CD4-positive, alpha-beta T cell treated with Interleukin-4 for 4 hours (primary cell): Measurements from ENCODE around the gene LRRFIP2.
"Not testable (repeated sequence)": the region's sequence is repeated elsewhere in the genome, so short reads cannot be mapped to it uniquely, and the experiment has no call there.

Source experiments
- DNase-seq: peaks from one replicate; pipeline ENCODE4 v3.0.0-alpha.2; 2020

Gene LRRFIP2

GRCh38 chr3:37183976-37184375 lies 9.6 kb upstream of the LRRFIP2 start:
- no peak for DNase-seq

- DNase-seq, result no peak
Observed at GRCh38 chr3:37183375-37183831, 9.0 kb upstream of the LRRFIP2 start.

GRCh38 chr3:37182816-37183215 lies 8.4 kb upstream of the LRRFIP2 start:
- DNase-seq, result no peak

- DNase-seq, result no peak
Observed at GRCh38 chr3:37181756-37182155, 7.4 kb upstream of the LRRFIP2 start.

GRCh38 chr3:37179144-37179967 lies 5.0 kb upstream of the LRRFIP2 start:
- no peak for DNase-seq

DNA sequence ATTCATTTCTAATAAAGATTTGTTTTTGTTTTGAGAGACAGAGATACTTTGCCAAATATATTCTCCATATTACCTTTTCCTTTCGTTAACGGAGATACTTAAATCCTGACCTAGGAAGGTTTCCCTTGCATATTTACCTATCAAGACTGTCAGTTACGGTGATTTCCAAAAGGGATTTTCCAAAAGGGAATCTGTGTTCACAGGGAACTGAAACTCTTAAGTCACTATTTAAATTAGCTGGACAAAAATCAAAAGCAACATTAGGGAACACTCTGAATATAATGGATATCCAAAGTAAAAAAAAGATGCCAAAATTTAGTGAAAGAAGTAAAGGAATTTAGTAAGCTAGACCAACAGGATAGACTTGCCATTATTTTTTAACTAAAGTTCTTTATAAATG lies 576 bp downstream of the LRRFIP2 start:
- DNase-seq, result no peak

- DNase-seq, result no peak
Observed at GRCh38 chr3:37171144-37171543, 3.2 kb downstream of the LRRFIP2 start.

GRCh38 chr3:37170513-37170912 lies 3.9 kb downstream of the LRRFIP2 start:
- no peak for DNase-seq

DNA sequence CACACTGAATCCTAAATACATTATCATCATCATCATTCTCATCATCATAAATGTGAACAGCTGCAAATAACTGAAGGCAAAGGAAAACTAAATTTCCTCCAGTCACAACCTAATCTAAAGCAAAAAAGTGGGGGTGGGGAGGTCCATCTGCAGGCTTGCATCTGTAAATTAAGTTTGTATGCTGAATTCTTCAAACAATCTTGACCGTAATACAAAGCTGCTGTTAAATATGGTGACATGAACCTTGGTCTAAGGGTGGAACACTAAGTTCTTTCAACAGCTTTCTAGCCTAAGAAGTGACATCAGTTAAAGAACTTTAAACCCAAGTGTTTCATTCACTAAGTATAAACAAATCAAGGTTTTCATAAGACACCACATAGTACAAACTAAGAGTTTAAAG lies 4.3 kb downstream of the LRRFIP2 start:
- DNase-seq, result no peak

DNA sequence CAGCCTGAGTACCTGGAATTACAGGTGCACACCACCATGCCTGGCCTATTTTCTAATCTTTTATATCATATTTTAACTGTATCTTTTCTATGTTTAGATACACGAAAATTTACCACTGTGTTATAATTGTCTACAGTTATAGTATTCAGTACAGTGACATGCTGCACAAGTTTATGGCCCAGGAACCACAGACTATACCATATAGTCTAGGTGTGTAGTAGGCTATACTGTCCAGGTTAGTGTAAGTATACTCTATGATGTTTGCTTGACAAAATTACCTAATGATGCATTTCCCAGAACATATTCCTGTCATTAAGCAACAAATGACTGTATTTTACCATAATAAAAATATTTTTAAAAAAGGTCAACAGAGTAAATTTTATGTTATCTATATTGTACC lies 5.5 kb downstream of the LRRFIP2 start:
- DNase-seq, result no peak

- DNase-seq, result no peak
Observed at GRCh38 chr3:37163262-37164015, 10.9 kb downstream of the LRRFIP2 start.

GRCh38 chr3:37162501-37163245 lies 11.7 kb downstream of the LRRFIP2 start:
- DNase-seq, result no peak

GRCh38 chr3:37161351-37161750 lies 13.0 kb downstream of the LRRFIP2 start:
- no peak for DNase-seq

DNA sequence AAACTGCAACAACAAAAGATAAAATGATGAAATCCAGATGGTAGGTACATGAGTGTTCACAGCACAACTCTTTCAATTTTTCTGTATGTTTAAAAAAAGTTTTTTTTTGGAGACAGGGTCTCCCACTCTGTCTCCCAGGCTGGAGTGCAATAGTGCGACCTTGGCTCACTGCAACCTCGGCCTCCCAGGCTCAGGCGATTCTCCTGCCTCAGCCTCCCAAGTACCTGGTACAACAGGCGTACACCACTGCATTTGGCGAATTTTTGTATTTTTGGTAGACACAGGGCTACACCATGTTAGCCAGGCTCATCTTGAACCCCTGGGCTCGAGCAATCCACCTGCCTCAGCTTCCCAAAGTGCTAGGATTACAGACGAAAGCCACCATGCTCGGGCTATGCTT lies 18.6 kb downstream of the LRRFIP2 start:
- no peak for DNase-seq

DNA sequence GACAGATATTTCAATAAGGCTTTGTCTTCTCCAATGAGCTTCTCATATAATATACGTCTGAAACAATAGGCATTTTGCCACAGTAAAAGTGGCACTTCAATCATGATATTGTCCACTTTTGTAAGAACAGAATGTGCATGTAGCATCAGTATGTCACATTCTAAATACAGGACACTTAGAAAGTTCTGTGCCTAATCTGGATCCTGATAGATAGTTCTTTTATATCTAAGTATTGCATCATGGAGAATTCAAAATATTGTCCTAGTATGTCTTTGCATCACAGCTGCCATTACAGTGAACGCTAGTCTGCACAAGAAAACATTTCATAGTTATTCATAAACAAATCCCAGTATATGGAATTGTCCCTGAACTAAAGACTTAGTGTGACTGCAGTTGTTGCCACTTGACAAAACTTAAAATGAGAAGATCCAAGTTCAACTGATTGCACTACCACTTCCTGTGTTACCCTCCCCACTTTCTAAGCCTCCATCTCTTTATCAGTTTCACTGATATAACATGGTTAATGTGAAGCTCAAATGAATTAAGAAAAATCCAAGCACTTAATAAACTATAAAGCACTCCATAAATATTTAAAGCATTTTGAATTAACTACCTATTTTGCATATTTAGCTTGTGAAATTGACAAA lies 19.6 kb downstream of the LRRFIP2 start:
- DNase-seq, result no peak

DNA sequence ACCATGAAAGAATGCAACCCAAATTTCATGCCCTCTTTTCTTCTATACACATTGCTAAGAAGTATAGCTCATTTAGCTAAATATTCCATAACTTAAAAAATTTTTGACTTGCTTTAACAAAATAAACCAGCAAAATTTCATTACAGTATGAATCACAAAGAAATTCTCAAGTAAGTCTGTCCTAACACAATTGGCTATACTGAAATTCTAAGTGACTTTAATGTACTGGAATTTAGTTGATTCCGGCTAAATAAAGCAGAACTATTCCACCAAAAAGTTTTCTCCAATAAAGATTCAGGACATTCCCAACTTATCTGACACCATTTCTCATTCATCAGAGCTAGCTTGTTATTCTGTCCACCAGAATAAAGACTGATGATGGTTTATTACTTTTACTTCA lies 23.8 kb downstream of the LRRFIP2 start:
- DNase-seq, result no peak

GRCh38 chr3:37149257-37149656 lies 25.1 kb downstream of the LRRFIP2 start:
- DNase-seq, result no peak

- DNase-seq, result no peak
Observed at GRCh38 chr3:37148208-37148607, 26.2 kb downstream of the LRRFIP2 start.

GRCh38 chr3:37147666-37148065 lies 26.7 kb downstream of the LRRFIP2 start:
- DNase-seq, result no peak

- DNase-seq, result not testable (repeated sequence)
Observed at GRCh38 chr3:37146927-37147326, 27.5 kb downstream of the LRRFIP2 start.

DNA sequence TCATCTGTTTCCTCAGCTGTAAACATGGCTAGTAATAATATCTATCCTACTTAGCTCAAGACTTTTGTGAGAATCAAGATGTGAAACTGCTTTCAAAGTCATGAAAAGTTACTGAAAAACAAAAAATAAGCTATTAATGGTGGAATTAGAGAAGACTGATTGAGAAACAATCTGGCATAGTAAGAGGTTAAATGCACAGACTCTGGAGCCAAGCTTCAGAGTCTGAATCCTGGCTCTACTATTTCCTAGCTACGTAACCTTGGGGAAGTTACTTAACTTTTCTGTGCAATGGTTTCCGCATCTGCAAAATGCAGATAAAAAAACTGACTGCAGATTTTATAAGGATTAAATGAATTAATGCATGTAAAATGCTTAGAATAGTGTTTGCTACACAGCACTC lies 28.8 kb downstream of the LRRFIP2 start:
- DNase-seq, result no peak

GRCh38 chr3:37144806-37145205 lies 29.6 kb downstream of the LRRFIP2 start:
- DNase-seq, result peak; percentile 38

GRCh38 chr3:37143821-37144220 lies 30.6 kb downstream of the LRRFIP2 start:
- no peak for DNase-seq
